Psoas muscle (tissue), 8 donors: ENCODE data around the gene CDKN1C. TPM values are rescaled to one million over a fixed set of nuclear protein-coding genes. Genes with fewer than 3 reads are reported as not detected.

Source experiments
- ATAC-seq, 4 donors: fragments of 200-7000 bp; cut with Tn5 transposase; one replicate each; pipeline ENCODE4 v1.9.1; 2020; ENCODE audit warnings: moderate library complexity in 3 of 4, mild to moderate bottlenecking in 2 of 4
- DNase-seq, 2 donors: peaks; one replicate each; pipeline ENCODE4 v3.0.0-alpha.2; 2020
- H3K27ac ChIP-seq: fragments of 200-600 bp; one replicate; pipeline ENCODE4 v1.8.0; 2022
- H3K27me3 ChIP-seq, 3 donors: fragments of 200-600 bp in 1 of 3; one replicate each; pipeline versions ENCODE4 v1.6.1 to v1.8.0; 2013 to 2022; ENCODE audit warnings: low read length in 2 of 3, mild to moderate bottlenecking in 2 of 3, moderate library complexity in 1 of 3; ENCODE audit not compliant: insufficient read depth in 3 of 3
- H3K36me3 ChIP-seq, 2 donors: fragments of 200-600 bp in 1 of 2; one replicate each; pipeline versions ENCODE4 v1.6.1 to v1.8.0; 2013 to 2022; ENCODE audit warnings: low read depth in 1 of 2, mild to moderate bottlenecking in 1 of 2, moderate library complexity in 1 of 2; ENCODE audit not compliant: insufficient read depth in 1 of 2
- H3K4me1 ChIP-seq: fragments of 200-600 bp; one replicate; pipeline ENCODE4 v1.8.0; 2022
- H3K4me3 ChIP-seq: fragments of 200-600 bp; one replicate; pipeline ENCODE4 v1.8.0; 2022; ENCODE audit warnings: mild to moderate bottlenecking
- H3K9me3 ChIP-seq: fragments of 200-600 bp; one replicate; pipeline ENCODE4 v1.8.0; 2022
- WGBS, 3 donors: extraction: QIAGEN DNeasy Blood & Tissue Kit; methylation state at CpG; one replicate each; pipeline versions ENCODE4 v1.1.6 to v1.1.7; 2013; 5-methylcytosine and 5-hydroxymethylcytosine counted together
- intact Hi-C, 2 donors: fragments of 100-400 bp; cut with DNase I; formaldehyde crosslinking; loops; one replicate each; pipeline versions ENCODE4 v1.11.0 to v1.14.2; 2022
- polyA plus RNA-seq, 3 donors: library from polyadenylated mRNA; stranded (reverse); fragments of 200-250 nt; gene quantifications; one replicate each; pipeline ENCODE4 v1.2.3, GENCODE V29; 2013
- total RNA-seq, 4 donors: library from RNA; stranded (reverse); fragmentation: NEBNext Ultra II Directional in 2 of 4; extraction: Animal tissue kit (Norgen Biotek cat#: 25700) in 2 of 4; gene quantifications; one replicate each; pipeline versions ENCODE4 v1.2.1 to v1.2.4, GENCODE V29; 2021 to 2023
- TF ChIP-seq, protein P1 (sequence below): fragments of 200-600 bp; IDR thresholded peaks from one replicate; pipeline ENCODE4 v1.8.0; 2022; ENCODE audit warnings: antibody characterized with exemption
- donor health status: healthy with polysubstance abuse.
- donor health status: DM: no; HTN: no; CAD: no; lungs with moderate emphysema.
- donor health status: Bipolar disorder and iron deficiency.
- donor health status: healthy.
- donor health status: DM: yes; HTN: yes; CAD: no.
- donor health status: DM: no; HTN: no; CAD: no.
- donor health status: DM: no; HTN: no; CAD: no.
- donor health status: DM: yes; HTN: yes; CAD: no.

CDKN1C gene
- total and polyA plus RNA-seq, 7 donors = 14.3 to 49.4 (median 29.9) TPM

DNA sequence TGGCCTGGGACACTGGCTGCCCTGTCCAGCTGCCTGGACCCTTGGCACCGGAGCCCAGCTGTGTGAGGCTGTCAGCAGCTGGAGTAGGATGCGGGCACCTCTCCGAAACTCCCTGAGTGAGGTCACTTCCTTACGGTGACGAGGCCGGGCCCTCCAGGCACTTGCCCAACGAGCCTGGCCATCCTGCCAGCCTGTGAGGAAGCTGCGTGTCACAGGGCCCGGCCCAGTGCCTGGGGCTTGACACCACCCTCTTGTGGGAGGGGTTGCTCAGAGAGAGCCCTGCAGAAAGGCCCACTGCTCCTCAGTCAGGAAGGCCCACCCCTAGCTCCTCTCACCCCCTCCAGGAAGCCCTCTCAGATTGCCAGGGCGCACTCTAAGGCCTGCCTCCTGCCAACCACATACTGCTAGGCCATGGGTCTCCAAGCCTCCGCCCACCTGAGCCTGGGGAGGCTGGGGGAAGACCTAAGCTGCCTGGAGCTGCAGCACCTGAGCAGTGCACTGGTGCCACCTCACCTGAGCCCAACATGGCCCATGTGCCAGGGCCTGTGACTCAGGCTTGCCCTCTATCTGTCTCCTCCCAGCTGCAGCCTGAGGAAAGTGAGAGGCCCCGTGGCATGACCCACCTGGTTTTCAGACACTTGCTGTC lies 47.9 kb upstream of the CDKN1C start:
- peaks cover 8% of the 10 kb centered on the region for H3K4me1 ChIP-seq
- 30 to 32% (median 31%) methylated on average over 12 of the region's 12 CpGs for WGBS, 3 donors
- H3K27ac ChIP-seq = no peak overlapping the region
- no peak overlapping the region for H3K4me3 ChIP-seq
- H3K27me3 ChIP-seq = peaks cover 0 to 35% (median 18%) of the 10 kb centered on the region in 3 donors
- ATAC-seq = peak; percentile 30 to 61 (median 53)
- H3K36me3 ChIP-seq = no peaks in the 10 kb centered on the region
- TF ChIP-seq, protein P1, sequence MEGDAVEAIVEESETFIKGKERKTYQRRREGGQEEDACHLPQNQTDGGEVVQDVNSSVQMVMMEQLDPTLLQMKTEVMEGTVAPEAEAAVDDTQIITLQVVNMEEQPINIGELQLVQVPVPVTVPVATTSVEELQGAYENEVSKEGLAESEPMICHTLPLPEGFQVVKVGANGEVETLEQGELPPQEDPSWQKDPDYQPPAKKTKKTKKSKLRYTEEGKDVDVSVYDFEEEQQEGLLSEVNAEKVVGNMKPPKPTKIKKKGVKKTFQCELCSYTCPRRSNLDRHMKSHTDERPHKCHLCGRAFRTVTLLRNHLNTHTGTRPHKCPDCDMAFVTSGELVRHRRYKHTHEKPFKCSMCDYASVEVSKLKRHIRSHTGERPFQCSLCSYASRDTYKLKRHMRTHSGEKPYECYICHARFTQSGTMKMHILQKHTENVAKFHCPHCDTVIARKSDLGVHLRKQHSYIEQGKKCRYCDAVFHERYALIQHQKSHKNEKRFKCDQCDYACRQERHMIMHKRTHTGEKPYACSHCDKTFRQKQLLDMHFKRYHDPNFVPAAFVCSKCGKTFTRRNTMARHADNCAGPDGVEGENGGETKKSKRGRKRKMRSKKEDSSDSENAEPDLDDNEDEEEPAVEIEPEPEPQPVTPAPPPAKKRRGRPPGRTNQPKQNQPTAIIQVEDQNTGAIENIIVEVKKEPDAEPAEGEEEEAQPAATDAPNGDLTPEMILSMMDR = no peak
- no peaks in the 10 kb centered on the region for H3K9me3 ChIP-seq
- intact Hi-C loops = no loop called here
- peak; percentile 74 to 83 for DNase-seq

DNA sequence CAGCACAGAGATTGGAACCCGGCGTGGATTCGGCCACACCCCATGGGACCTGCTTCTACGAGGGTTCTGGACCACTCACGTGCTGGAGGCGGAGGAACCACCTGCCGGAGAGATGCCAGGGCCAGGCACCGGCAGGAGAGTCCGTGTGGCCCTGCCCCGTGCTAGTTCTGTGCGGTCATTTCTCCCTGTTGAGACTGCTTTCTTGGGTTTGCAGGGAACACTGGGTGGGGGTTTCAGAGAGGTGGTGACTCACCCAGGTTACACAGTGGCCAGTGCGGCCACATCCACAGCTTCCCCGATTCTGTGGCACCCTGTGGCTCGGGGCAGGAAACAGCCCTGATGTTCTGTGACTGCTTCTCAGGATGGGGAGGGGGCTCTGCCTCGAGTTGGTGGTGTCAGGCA lies 47.3 kb upstream of the CDKN1C start:
- 32 to 39% (median 38%) methylated on average over 15 of the region's 15 CpGs for WGBS, 3 donors
- Histone ChIP-seq H3K27me3 (peaks cover 0 to 41% (median 22%) of the 10 kb centered on the region in 3 donors), H3K4me3 (no peak overlapping the region), H3K9me3 (no peaks in the 10 kb centered on the region), H3K27ac (no peak overlapping the region), H3K36me3 (no peaks in the 10 kb centered on the region), H3K4me1 (peaks cover 11% of the 10 kb centered on the region)
- intact Hi-C loops = no loop called here
- TF ChIP-seq, protein P1 = no peak
- ATAC-seq = peak in 1 of 4 donors; percentile 8
- peak in 1 of 2 donors; percentile 46 for DNase-seq

DNA sequence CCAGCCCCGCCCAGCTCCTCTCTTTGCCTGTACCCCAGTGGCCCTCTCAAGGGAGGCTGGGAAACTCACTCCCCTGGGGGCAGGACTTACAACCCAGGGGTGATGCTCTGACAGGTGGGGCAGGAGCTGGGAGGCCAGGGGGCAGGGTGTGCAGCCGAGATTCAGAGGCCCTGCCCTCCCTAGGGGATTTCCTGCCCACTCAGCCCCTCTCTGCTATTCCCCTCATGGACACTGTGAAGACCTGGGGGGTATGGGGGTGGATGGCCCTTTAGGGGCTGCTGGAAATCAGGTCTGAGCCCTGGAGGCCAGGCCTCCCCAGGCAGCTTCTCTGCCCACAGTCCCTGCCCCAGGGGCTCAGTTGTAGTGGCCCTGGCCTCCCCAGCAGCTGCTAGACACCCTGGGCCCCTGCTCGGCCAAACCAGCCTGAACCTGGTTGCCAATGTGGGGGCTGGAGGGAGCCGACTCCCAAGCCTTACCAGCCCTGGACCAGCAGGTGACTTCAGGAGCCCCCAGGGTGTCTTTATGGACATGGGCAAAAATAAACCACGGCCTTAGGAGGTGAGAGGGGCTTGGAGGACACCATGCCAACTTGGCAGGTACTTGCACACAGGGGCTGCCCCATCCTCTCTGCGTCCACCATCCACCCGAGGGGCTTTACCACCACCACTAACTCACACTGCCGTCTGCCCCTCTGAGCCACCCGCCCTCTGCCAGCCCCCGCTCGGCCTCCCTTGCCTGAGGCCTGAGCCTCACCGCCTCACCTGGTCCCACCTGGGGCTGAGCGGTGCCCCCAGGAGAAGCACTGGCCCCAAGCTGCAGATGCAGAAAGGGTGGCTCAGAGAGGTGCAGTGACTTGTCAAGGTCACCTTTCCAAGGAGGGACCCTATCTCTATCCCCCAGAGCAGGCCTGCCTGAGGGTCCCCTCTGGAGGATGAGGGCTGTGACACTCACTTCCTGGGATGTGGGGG lies 46.5 kb upstream of the CDKN1C start:
- ATAC-seq = no peak

DNA sequence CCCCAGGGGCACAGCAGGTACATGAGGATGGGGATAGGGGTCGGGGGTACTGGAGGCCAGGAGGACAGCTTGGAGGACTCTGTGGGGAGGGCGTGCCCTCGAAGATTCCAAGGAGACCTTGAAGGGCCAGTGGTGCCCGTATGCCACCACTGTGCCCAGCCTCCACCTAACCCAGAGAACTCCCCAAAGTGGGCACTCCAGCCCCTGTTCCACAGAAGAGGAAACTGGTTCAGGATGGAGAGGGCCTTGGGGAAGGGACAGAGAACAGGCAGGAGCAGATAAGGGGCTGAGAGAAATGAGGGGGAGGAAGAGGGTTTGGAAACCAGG lies 45.8 kb upstream of the CDKN1C start:
- H3K9me3 ChIP-seq = no peaks in the 10 kb centered on the region
- DNase-seq (no peak), ATAC-seq (no peak)
- H3K4me3 ChIP-seq = no peak overlapping the region
- 68 to 88% (median 78%) methylated on average over 4 of the region's 4 CpGs for WGBS, 3 donors
- TF ChIP-seq, protein P1 = no peak
- intact Hi-C loops = no loop called here
- H3K4me1 ChIP-seq = peaks cover 11% of the 10 kb centered on the region
- no peak overlapping the region for H3K27ac ChIP-seq
- H3K36me3 ChIP-seq = no peaks in the 10 kb centered on the region
- peaks cover 0 to 56% (median 26%) of the 10 kb centered on the region in 3 donors for H3K27me3 ChIP-seq

More for the DNA sequence above, 46.5 kb upstream of the CDKN1C start:
- H3K4me3 ChIP-seq = no peak overlapping the region
- no peak overlapping the region for H3K27ac ChIP-seq
- no peaks in the 10 kb centered on the region for H3K36me3 ChIP-seq
- H3K27me3 ChIP-seq = peaks cover 0 to 49% (median 25%) of the 10 kb centered on the region in 3 donors
- intact Hi-C loops = no loop called here
- H3K9me3 ChIP-seq = no peaks in the 10 kb centered on the region
- peak in 1 of 2 donors; percentile 35 for DNase-seq
- peaks cover 11% of the 10 kb centered on the region for H3K4me1 ChIP-seq
- 74 to 81% (median 76%) methylated on average over 13 of the region's 13 CpGs for WGBS, 3 donors
- TF ChIP-seq, protein P1 = no peak
